GM10248 (cell line): ENCODE results near the gene SPRY2.

Source experiments
- CTCF ChIA-PET: fragments of 300-600 bp; sonication (Branson Sonifier 250); formaldehyde crosslinking; extraction: SDS; loops from one replicate; lab custom pipeline; 2021; ENCODE audit warnings: antibody characterized with exemption; lab: Yijun Ruan, JAX
- POLR2A ChIA-PET: fragments of 350-650 bp; sonication (Branson Sonifier 250); formaldehyde crosslinking; extraction: SDS; loops from one replicate; lab custom pipeline; 2020; ENCODE audit warnings: antibody characterized with exemption; lab: Yijun Ruan, JAX
- DNase-seq: peaks from one replicate; pipeline ENCODE4 v3.0.0; 2012; ENCODE audit errors: extremely low spot score
- TF ChIP-seq, protein P1 (sequence below): IDR thresholded peaks from 2 replicates; pipeline ENCODE4 v1.5.1; 2012; ENCODE audit warnings: mild to moderate bottlenecking, low read depth; ENCODE audit errors: extremely low read depth, missing control alignments, control extremely low read depth

Gene SPRY2

DNA sequence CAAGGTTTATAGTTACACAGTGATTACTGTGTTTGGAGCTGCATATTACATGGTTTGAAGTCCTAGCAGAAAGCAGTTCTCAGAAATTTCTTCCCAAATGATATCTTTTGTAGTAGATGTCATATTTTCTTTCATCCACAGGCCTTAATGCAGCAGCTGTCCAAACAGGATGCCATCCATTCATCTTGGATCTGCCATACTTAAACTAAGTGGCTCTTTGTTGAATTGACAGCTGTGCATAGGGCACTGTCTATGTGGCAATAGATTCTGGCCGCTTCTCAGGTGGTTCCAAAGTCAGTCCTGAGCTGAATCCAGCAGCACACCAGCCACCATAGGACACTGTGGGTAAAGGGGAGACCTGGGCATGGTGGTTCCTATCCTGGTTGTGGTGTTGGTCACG is 41.6 kb upstream of the SPRY2 start:
- TF ChIP-seq, protein P1, sequence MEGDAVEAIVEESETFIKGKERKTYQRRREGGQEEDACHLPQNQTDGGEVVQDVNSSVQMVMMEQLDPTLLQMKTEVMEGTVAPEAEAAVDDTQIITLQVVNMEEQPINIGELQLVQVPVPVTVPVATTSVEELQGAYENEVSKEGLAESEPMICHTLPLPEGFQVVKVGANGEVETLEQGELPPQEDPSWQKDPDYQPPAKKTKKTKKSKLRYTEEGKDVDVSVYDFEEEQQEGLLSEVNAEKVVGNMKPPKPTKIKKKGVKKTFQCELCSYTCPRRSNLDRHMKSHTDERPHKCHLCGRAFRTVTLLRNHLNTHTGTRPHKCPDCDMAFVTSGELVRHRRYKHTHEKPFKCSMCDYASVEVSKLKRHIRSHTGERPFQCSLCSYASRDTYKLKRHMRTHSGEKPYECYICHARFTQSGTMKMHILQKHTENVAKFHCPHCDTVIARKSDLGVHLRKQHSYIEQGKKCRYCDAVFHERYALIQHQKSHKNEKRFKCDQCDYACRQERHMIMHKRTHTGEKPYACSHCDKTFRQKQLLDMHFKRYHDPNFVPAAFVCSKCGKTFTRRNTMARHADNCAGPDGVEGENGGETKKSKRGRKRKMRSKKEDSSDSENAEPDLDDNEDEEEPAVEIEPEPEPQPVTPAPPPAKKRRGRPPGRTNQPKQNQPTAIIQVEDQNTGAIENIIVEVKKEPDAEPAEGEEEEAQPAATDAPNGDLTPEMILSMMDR, result no peak
- CTCF ChIA-PET, result interaction anchor here (0.7 to 1.0 kb wide), 2 partner anchors 11 to 40 kb away, joined by 3 read pairs; no protein-coding TSS in a partner anchor
- POLR2A ChIA-PET, result no interaction called here
- DNase-seq, result no peak

DNA sequence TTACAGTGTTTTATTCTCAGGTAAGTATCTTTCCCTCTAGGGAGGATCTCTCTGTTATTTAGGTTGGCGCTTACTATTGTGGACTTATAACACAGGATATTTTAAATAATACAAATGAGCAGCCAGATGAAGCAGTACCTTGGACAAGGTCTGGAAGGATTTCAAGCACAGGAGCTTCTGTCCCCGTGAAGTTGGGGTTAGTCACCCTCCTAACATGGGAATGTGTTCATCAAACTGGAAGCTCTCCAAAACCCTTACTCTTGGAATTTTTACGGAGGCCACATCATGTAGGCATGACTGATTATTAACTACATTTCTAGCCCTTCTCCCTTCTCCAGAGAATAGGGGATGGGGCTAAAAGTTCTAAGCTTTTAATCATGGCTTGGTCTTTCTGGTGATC is 38.3 kb upstream of the SPRY2 start:
- POLR2A ChIA-PET, result no interaction called here
- CTCF ChIA-PET, result interaction anchor here (1.0 to 1.3 kb wide), 3 partner anchors 11 to 16 kb away, joined by 3 to 4 read pairs (median 3); no protein-coding TSS in a partner anchor
- DNase-seq, result no peak
- TF ChIP-seq, protein P1, result no peak

GRCh38 chr13:80376554-80376953 is 35.6 kb upstream of the SPRY2 start:
- ChIA-PET POLR2A (no interaction called here), CTCF (interaction anchor here (1.8 to 2.0 kb wide), 2 partner anchors 11 to 33 kb away, joined by 4 to 8 read pairs; no protein-coding TSS in a partner anchor)
- TF ChIP-seq, protein P1, result no peak
- DNase-seq, result no peak

GRCh38 chr13:80374901-80375300 is 34.0 kb upstream of the SPRY2 start:
- ChIA-PET POLR2A (no interaction called here), CTCF (interaction anchor here (1.0 to 1.5 kb wide), 3 partner anchors 9 to 17 kb away, joined by 3 read pairs; no protein-coding TSS in a partner anchor)
- TF ChIP-seq, protein P1, result no peak
- DNase-seq, result no peak

DNA sequence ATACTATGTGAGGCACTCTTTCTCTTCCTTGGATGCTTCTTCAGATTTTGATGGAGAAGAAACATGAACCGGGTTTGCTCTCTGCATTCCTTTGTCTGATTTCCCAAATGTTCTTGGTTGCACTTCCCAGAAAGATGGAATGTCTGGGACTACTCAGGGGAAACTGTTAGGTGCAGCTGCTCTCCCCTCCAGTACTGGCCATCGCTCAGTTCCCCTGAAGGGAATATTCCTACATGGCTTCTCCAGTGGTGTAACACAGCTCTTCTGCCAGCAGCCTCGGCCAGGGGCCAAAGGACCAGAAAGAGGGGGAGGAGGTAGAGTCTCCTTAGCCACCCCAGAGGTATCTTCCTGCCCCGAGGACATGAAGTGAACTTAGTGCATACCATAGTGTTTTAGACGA is 33.5 kb upstream of the SPRY2 start:
- ChIA-PET POLR2A (no interaction called here), CTCF (interaction anchor here (1.0 to 1.2 kb wide), 2 partner anchors 9 to 10 kb away, joined by 3 read pairs; no protein-coding TSS in a partner anchor)
- TF ChIP-seq, protein P1, result no peak
- no peak for DNase-seq

DNA sequence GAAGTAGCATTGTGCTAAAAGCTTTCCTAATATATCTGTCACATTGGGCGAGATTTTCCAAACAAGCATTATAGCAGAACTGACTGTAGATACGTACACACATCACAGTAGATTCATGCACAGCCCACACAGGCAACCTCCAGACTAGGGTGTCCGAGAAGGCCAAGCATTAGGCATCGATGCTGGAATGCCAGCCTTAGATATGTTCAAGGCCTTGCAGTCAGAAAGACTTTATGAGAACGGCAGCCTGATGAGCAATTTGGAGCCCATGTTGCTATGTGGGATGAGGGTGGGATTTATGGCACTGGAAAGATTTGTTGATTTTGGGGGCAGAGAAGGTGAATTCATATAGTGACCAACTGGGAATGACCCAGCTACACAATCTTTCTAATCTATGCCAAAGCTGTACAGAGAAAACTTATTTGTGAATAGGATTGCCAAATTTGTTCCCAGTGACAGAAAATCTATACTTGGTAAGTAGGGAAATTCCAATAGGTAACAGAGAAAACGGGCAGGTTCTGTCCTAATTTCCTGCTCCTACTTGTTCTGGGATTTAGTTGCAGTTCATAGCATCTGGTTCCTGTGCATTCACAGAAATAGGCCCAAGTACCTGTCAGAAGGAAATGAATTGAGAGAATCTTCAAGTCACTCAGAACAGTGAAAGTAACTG is 31.0 kb upstream of the SPRY2 start:
- no peak for DNase-seq
- POLR2A ChIA-PET, result no interaction called here
- TF ChIP-seq, protein P1, result no peak
- CTCF ChIA-PET, result interaction anchor here (1.2 kb wide), 1 partner anchor 11 kb away, joined by 3 read pairs; no protein-coding TSS in a partner anchor
